GM12878 (cell line): ENCODE results near the gene KCNAB3. TPM values are rescaled to one million over a fixed set of nuclear protein-coding genes. Genes with fewer than 3 reads are reported as not detected.

Source experiments
- ATAC-seq: fragments of 200-7000 bp; cut with Tn5 transposase; 3 replicates; pipeline ENCODE4 v1.9.1; 2020; ENCODE audit warnings: mild to moderate bottlenecking, moderate library complexity
- BruUV-seq: library from RNA; stranded (reverse); fragments of 400-500 nt; replicated peaks from 2 replicates; lab custom pipeline; 2021; lab: Mats Ljungman, UMichigan
- CTCF ChIA-PET: fragments of 300-600 bp; sonication (Branson Sonifier 250); formaldehyde crosslinking; extraction: SDS; loops from one replicate; lab custom pipeline; 2021; ENCODE audit warnings: inconsistent platforms; lab: Yijun Ruan, JAX
- POLR2A ChIA-PET: fragments of 350-600 bp; formaldehyde crosslinking; extraction: SDS; loops from one replicate; lab custom pipeline; 2021; ENCODE audit warnings: inconsistent platforms; lab: Charles Lee
- RAD21 ChIA-PET: fragments of 300-600 bp; sonication (Branson Sonifier 250); formaldehyde crosslinking; loops from one replicate; lab custom pipeline; 2023; ENCODE audit warnings: antibody characterized with exemption; ENCODE audit not compliant: unreplicated experiment; lab: Charles Lee
- SMC1A ChIA-PET: fragments of 300-600 bp; sonication (Branson Sonifier 250); formaldehyde crosslinking; loops from one replicate; lab custom pipeline; 2023; ENCODE audit not compliant: unreplicated experiment, uncharacterized antibody; lab: Charles Lee
- DNase-seq: peaks from one replicate; pipeline ENCODE4 v3.0.0-alpha.2; 2011; ENCODE audit warnings: low read depth, low spot score
- FAIRE-seq: peaks from 3 replicates; lab custom pipeline; 2011; peaks lifted over from hg19 to GRCh38; lab: Jason Lieb, UNC
- H2AFZ ChIP-seq: 2 replicates; pipeline ENCODE4 v1.6.0; 2011; ENCODE audit warnings: low read depth, low read length, control low read depth; ENCODE audit not compliant: control insufficient read depth
- H3K27ac ChIP-seq: 2 replicates; pipeline ENCODE4 v1.5.1; 2011; ENCODE audit warnings: control low read depth; ENCODE audit not compliant: control insufficient read depth, insufficient read depth
- H3K27me3 ChIP-seq, 2 experiments: replicated peaks in 1 of 2; 2 replicates each; pipeline versions ENCODE4 v1.6.0 to v1.6.1; 2011; ENCODE audit warnings: low read length in 1 of 2; ENCODE audit not compliant: control insufficient read depth in 2 of 2, insufficient read depth in 2 of 2
- H3K36me3 ChIP-seq, 2 experiments: 2 replicates each; pipeline ENCODE4 v1.5.1; 2011; ENCODE audit warnings: low read length in 1 of 2; ENCODE audit not compliant: control insufficient read depth in 2 of 2, insufficient read depth in 2 of 2
- H3K4me1 ChIP-seq: 2 replicates; pipeline ENCODE4 v1.6.1; 2011; ENCODE audit warnings: mild to moderate bottlenecking, low read length, moderate library complexity, mixed read lengths; ENCODE audit not compliant: control insufficient read depth, insufficient read depth
- H3K4me2 ChIP-seq: 2 replicates; pipeline ENCODE4 v1.6.0; 2011; ENCODE audit warnings: control low read depth; ENCODE audit not compliant: control insufficient read depth, insufficient read depth
- H3K4me3 ChIP-seq: fragments of 200-600 bp; sonication (generic); 2 replicates; pipeline ENCODE4 v1.5.1; 2016
- H3K79me2 ChIP-seq: 2 replicates; pipeline ENCODE4 v1.6.0; 2011; ENCODE audit warnings: low read length; ENCODE audit not compliant: control insufficient read depth, insufficient read depth
- H3K9ac ChIP-seq: 2 replicates; pipeline ENCODE4 v1.8.0; 2011; ENCODE audit warnings: low read length, control low read depth, mixed read lengths; ENCODE audit not compliant: control insufficient read depth, insufficient read depth
- H3K9me3 ChIP-seq: replicated peaks from 3 replicates; pipeline ENCODE4 v1.5.1; 2011; ENCODE audit warnings: mild to moderate bottlenecking, low read length; ENCODE audit not compliant: control insufficient read depth, insufficient read depth
- H4K20me1 ChIP-seq: 2 replicates; pipeline ENCODE4 v1.6.0; 2011; ENCODE audit not compliant: control insufficient read depth, insufficient read depth
- BRCA1 ChIP-seq: IDR thresholded peaks from 2 replicates; pipeline ENCODE4 v1.6.1; 2011; ENCODE audit warnings: low read depth, low read length, improper control_type of control experiment
- CREM ChIP-seq: IDR thresholded peaks from 2 replicates; pipeline ENCODE4 v1.6.1; 2014; ENCODE audit warnings: antibody characterized with exemption, low read depth
- ETV6 ChIP-seq, 2 experiments: fragments of 450-650 bp in 1 of 2; IDR thresholded peaks in 1 of 2; conservative IDR thresholded peaks in 1 of 2; 2 replicates each; pipeline ENCODE4 v1.6.1; 2014; ENCODE audit warnings: antibody characterized with exemption in 1 of 2, borderline replicate concordance in 1 of 2, low read depth in 1 of 2, mild to moderate bottlenecking in 1 of 2, moderate library complexity in 1 of 2
- JUNB ChIP-seq: IDR thresholded peaks from 2 replicates; pipeline ENCODE4 v1.6.1; 2016; ENCODE audit warnings: antibody characterized with exemption, mild to moderate bottlenecking
- NR2F1 ChIP-seq: fragments of 450-650 bp; conservative IDR thresholded peaks from 2 replicates; pipeline ENCODE4 v1.6.1; 2017; ENCODE audit warnings: mild to moderate bottlenecking
- SP1 ChIP-seq: IDR thresholded peaks from one replicate; pipeline ENCODE4 v1.6.1; 2011; ENCODE audit warnings: low read depth, low read length
- SREBF2 ChIP-seq: IDR thresholded peaks from 2 replicates; pipeline ENCODE4 v1.6.1; 2012; ENCODE audit warnings: mild to moderate bottlenecking, low read length
- ZBTB33 ChIP-seq: fragments of 450-650 bp; IDR thresholded peaks from 2 replicates; pipeline ENCODE4 v1.6.1; 2017; ENCODE audit warnings: mild to moderate bottlenecking
- ZNF24 ChIP-seq: fragments of 450-650 bp; IDR thresholded peaks from 2 replicates; pipeline ENCODE4 v1.6.1; 2017; ENCODE audit warnings: antibody characterized with exemption, mild to moderate bottlenecking
- ZNF384 ChIP-seq: IDR thresholded peaks from 2 replicates; pipeline ENCODE4 v1.6.1; 2012; ENCODE audit warnings: low read depth, mild to moderate bottlenecking, low read length, improper control_type of control experiment, borderline replicate concordance
- WGBS: methylation state at CpG from one replicate; pipeline ENCODE4 v1.1.6; 2016; ENCODE audit warnings: low lambda C conversion rate; ENCODE audit not compliant: insufficient replicate concordance, insufficient coverage; ENCODE audit errors: missing lambda C conversion rate; 5-methylcytosine and 5-hydroxymethylcytosine counted together
- in situ Hi-C: fragments of 300-500 bp; cut with MboI; formaldehyde crosslinking; loops from 9 replicates; pipeline ENCODE4 v1.14.3; 2018; ENCODE audit warnings: mixed read lengths
- intact Hi-C: fragments of 100-400 bp; cut with micrococcal nuclease; formaldehyde crosslinking; loops from one replicate; pipeline ENCODE4 v1.14.2; 2022; ENCODE audit not compliant: unreplicated experiment
- polyA plus RNA-seq, 11 experiments: library from polyadenylated mRNA; depleted of rRNA in 4 of 11; unstranded in 6 of 11; stranded (reverse) in 5 of 11; fragments of >200 nt; fragmentation: Nextera tagmentation in 4 of 11; fragmentation: Illumina TruSeq in 1 of 11; extraction: Ambion mirVana in 4 of 11; extraction: Trizol in 1 of 11; gene quantifications; 1 replicate in 1 of 11; 2 replicates in 10 of 11; pipeline versions ENCODE4 v1.2.1 to v1.2.3, GENCODE V29; 2011 to 2016; ENCODE audit warnings: inconsistent platforms in 2 of 11, missing spikeins in 2 of 11, low read depth in 1 of 11
- total RNA-seq, 4 experiments: library from RNA; depleted of rRNA in 3 of 4; stranded (reverse); fragments of >200 nt in 3 of 4; fragmentation: Illumina TruSeq in 1 of 4; extraction: Trizol in 1 of 4; gene quantifications; 2 replicates each; pipeline versions ENCODE4 v1.2.1 to v1.2.3, GENCODE V29; 2013 to 2021

Gene KCNAB3
- total and polyA plus RNA-seq, 10 of the 15 experiments (the other 5 are each of a cell fraction or from before 2014, with no cell fraction given), result 0.22 to 7.9 (median 1.8) TPM

- ATAC-seq, result no peak
- Histone ChIP-seq H3K79me2 (no peaks in the 10 kb centered on the region), H3K36me3 (peaks cover 8 to 22% of the 10 kb centered on the region in 2 experiments), H3K9ac (no peak overlapping the region)
- 95% methylated on average over 4 of the region's 4 CpGs for WGBS
- TF ChIP-seq CREM, result no peak
- no peak for TF ChIP-seq JUNB
- no peak for TF ChIP-seq ZNF384
- no peak for TF ChIP-seq ETV6 (conservative IDR thresholded peaks at IDR 0.05 in 1 of 2, IDR thresholded peaks at IDR 0.05 in 1 of 2; ENCODE audit: borderline replicate concordance in 1 of 2, low read depth in 1 of 2)
- TF ChIP-seq BRCA1, result no peak
- TF ChIP-seq ZBTB33, result no peak
- no peak for TF ChIP-seq NR2F1
- TF ChIP-seq SP1, result no peak
- no peak for TF ChIP-seq SREBF2
- no peak for TF ChIP-seq ZNF24
- TF ChIP-seq, all 136 proteins: peak for 0
- intact Hi-C loops, result no loop called here
- Histone ChIP-seq H3K4me1 (no peaks in the 10 kb centered on the region), H2AFZ (no peak overlapping the region), H3K9me3 (no peaks in the 10 kb centered on the region), H3K4me3 (no peak overlapping the region), H3K4me2 (no peak overlapping the region), H4K20me1 (no peaks in the 10 kb centered on the region), H3K27me3 (no peaks in the 10 kb centered on the region), H3K27ac (no peak overlapping the region)
- no TSS peak for BruUV-seq
- ChIA-PET CTCF (interaction anchor here (1.0 to 3.3 kb wide), 3 partner anchors 31 to 49 kb away, joined by 3 to 13 read pairs (median 3); no protein-coding TSS in a partner anchor), RAD21 (interaction anchor here (1.3 kb wide), 1 partner anchor 121 kb away, joined by 3 read pairs; no protein-coding TSS in a partner anchor), POLR2A (interaction anchor here (1.2 to 1.6 kb wide), 3 partner anchors 8 to 12 kb away, joined by 3 to 5 read pairs (median 4); partner anchors contain the start of genes CNTROB, KCNAB3 and TRAPPC1), SMC1A (interaction anchor here (1.1 kb wide), 1 partner anchor 44 kb away, joined by 4 read pairs; no protein-coding TSS in a partner anchor)
- no peak for DNase-seq
- no peak for FAIRE-seq
- in situ Hi-C loops, result no loop called here
These were observed 10.4 kb upstream of the KCNAB3 start for GRCh38 chr17:7940034-7940433.
